ENCODE results near the gene ABHD2. TPM values are rescaled to one million over a fixed set of nuclear protein-coding genes. Genes with fewer than 3 reads are reported as not detected.

ABHD2 gene
- total and polyA plus RNA-seq, 11 donors, result 8.6 to 243 (median 116) TPM

DNA sequence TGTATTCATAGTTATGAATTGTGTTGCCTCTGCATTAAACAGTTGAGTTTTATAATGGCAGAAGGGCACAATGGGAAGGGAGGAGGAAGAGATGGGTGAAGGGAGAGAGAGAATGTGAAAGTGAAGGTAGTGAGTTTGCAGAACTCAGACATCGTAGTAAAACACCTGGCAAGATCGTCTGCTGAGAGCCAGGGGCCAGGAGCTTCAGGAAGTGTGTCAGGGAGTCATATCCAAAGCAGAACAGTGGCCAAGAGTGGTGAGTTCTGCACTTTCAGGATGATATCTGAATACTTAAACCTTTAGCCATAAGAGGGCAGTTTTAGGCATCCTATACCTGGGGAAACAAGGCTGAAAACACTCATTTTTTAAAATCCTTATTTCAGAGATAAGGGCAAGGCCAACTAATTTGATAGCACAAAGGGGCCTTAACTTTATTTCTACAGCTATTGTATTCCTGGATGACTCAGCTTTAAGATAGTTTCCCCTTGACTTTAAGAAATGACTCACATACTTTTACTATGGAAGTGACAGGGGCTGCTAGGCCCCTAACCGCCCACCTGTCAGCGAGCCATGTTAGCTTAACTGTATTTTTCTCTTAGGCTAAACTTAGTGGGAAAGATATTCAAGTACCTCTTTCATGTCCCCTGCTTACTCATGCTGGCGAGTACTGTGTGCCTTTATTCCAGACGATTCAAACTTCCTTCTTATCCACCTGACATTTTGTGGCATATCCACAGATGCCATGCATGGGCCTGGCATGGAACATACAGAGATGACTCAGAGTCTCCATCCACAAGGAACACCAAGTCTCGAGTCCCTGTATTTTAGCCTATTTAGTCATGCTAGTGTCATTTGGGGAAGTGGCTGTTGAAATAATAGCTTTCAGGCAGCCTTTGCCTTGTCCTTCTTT, 79.3 kb downstream of the ABHD2 start:
- peaks cover 3 to 54% (median 38%) of the 10 kb centered on the region in 12 donors for H3K4me1 ChIP-seq
- peaks cover 0 to 30% (median 6%) of the 10 kb centered on the region in 9 donors for H3K36me3 ChIP-seq
- WGBS, 4 donors, result 40 to 48% (median 45%) methylated on average over 7 of the region's 7 CpGs
- H3K27me3 ChIP-seq, result no peaks in the 10 kb centered on the region
- ATAC-seq (peak; percentile 50 to 68 (median 60)), DNase-seq (peak in 1 of 5 donors; percentile 53)
- H3K27ac ChIP-seq, result peak overlapping the region in 11 of 12 donors; percentile 8 to 81 (median 54)
- no peaks in the 10 kb centered on the region for H3K9me3 ChIP-seq
- no peak overlapping the region for H3K4me3 ChIP-seq
- no peak for TF ChIP-seq POLR2A (IDR thresholded peaks at IDR 0.05)
- TF ChIP-seq, protein P1, sequence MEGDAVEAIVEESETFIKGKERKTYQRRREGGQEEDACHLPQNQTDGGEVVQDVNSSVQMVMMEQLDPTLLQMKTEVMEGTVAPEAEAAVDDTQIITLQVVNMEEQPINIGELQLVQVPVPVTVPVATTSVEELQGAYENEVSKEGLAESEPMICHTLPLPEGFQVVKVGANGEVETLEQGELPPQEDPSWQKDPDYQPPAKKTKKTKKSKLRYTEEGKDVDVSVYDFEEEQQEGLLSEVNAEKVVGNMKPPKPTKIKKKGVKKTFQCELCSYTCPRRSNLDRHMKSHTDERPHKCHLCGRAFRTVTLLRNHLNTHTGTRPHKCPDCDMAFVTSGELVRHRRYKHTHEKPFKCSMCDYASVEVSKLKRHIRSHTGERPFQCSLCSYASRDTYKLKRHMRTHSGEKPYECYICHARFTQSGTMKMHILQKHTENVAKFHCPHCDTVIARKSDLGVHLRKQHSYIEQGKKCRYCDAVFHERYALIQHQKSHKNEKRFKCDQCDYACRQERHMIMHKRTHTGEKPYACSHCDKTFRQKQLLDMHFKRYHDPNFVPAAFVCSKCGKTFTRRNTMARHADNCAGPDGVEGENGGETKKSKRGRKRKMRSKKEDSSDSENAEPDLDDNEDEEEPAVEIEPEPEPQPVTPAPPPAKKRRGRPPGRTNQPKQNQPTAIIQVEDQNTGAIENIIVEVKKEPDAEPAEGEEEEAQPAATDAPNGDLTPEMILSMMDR (IDR thresholded peaks at IDR 0.05), result no peak
- intact Hi-C loops (cut with DNase I), result loop anchor here in 2 of 10 donors (2.0 to 5.0 kb wide), 2 partner anchors 35 to 79 kb away; partner anchors contain the start of gene ABHD2 (in 1 of the 2)

DNA sequence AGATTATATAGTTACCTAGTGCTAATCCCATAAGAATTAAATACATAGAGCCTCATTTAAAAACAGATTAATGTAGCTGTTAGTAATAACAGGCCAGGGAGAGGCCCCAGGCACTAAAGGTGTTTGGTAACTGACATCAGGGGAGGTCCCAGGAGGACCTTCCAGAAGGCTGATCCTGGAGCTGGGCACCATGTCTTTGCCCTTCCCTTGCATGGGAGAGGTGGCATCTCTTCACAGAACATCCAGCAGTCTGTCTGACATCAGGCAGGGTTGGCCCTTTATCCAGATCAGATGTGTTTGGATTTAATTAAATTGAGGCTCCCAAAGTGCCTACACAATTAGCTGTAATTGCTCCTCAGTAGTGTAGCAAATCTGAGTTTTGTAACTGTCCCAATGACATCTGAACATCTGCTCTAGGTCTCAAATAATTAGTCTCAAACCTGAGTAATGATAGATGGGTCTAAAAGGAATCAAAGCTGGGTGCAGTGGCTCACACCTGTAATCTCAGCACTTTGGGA, 80.1 kb downstream of the ABHD2 start:
- peaks cover 3 to 63% (median 40%) of the 10 kb centered on the region in 12 donors for H3K4me1 ChIP-seq
- peak overlapping the region in 11 of 12 donors; percentile 8 to 81 (median 54) for H3K27ac ChIP-seq
- H3K27me3 ChIP-seq, result no peaks in the 10 kb centered on the region

GRCh38 chr15:89170364-89170763, 82.1 kb downstream of the ABHD2 start:
- Histone ChIP-seq H3K4me3 (no peak overlapping the region), H3K27ac (no peak overlapping the region), H3K27me3 (no peaks in the 10 kb centered on the region), H3K9me3 (no peaks in the 10 kb centered on the region), H3K4me1 (peaks cover 3 to 64% (median 38%) of the 10 kb centered on the region in 12 donors), H3K36me3 (peaks cover 0 to 36% (median 15%) of the 10 kb centered on the region in 9 donors)
- 90 to 100% (median 99%) methylated on average over 3 of the region's 3 CpGs for WGBS, 4 donors
- ATAC-seq (no peak), DNase-seq (no peak)
- TF ChIP-seq, protein P1 (IDR thresholded peaks at IDR 0.05), result no peak
- no peak for TF ChIP-seq POLR2A (IDR thresholded peaks at IDR 0.05)
- intact Hi-C loops (cut with DNase I), result loop anchor here in 7 of 10 donors (5.0 to 10.0 kb wide), 5 partner anchors 33 to 276 kb away; partner anchors contain the start of genes HAPLN3 (in 3 of the 7) and ABHD2 (in 1 of the 7)

More for the DNA sequence above, 80.1 kb downstream of the ABHD2 start:
- H3K9me3 ChIP-seq, result no peaks in the 10 kb centered on the region
- DNase-seq (no peak), ATAC-seq (no peak)
- no peak overlapping the region for H3K4me3 ChIP-seq
- intact Hi-C loops (cut with DNase I), result loop anchor here in 1 of 10 donors (5.0 kb wide), 1 partner anchor 36 kb away; no protein-coding TSS in a partner anchor
- peaks cover 0 to 38% (median 12%) of the 10 kb centered on the region in 9 donors for H3K36me3 ChIP-seq
- TF ChIP-seq POLR2A (IDR thresholded peaks at IDR 0.05), result no peak
- TF ChIP-seq, protein P1 (IDR thresholded peaks at IDR 0.05), result no peak

Measured in heart left ventricle (tissue), 16 donors.